Colonic mucosa (tissue), 4 donors: ENCODE measurements around the gene SHISAL1. TPM values are rescaled to one million over a fixed set of nuclear protein-coding genes. Genes with fewer than 3 reads are reported as not detected.
A peak's percentile ranks its signal among the peaks of the same experiment; 100 is the strongest.

ENCODE experiments used
- DNase-seq: peaks from one replicate; pipeline ENCODE4 v3.0.0-alpha.2; 2020
- H3K27ac ChIP-seq: fragments of 200-600 bp; one replicate; pipeline ENCODE4 v1.8.0; 2021
- H3K27me3 ChIP-seq: fragments of 200-600 bp; one replicate; pipeline ENCODE4 v1.8.0; 2021
- H3K36me3 ChIP-seq: fragments of 200-600 bp; one replicate; pipeline ENCODE4 v1.8.0; 2021
- H3K4me1 ChIP-seq: fragments of 200-600 bp; one replicate; pipeline ENCODE4 v1.8.0; 2021; ENCODE audit warnings: mild to moderate bottlenecking
- H3K4me3 ChIP-seq: fragments of 200-600 bp; one replicate; pipeline ENCODE4 v1.8.0; 2021
- H3K9ac ChIP-seq, 2 donors: one replicate each; pipeline ENCODE4 v1.7.0; 2013; ENCODE audit warnings: control low read depth in 2 of 2, low read depth in 2 of 2, low read length in 2 of 2
- H3K9me3 ChIP-seq: fragments of 200-600 bp; one replicate; pipeline ENCODE4 v1.8.0; 2021
- CTCF ChIP-seq: fragments of 200-600 bp; IDR thresholded peaks from one replicate; pipeline ENCODE4 v1.8.0; 2022; ENCODE audit warnings: antibody characterized with exemption, mild to moderate bottlenecking
- intact Hi-C: fragments of 100-400 bp; cut with DNase I; formaldehyde crosslinking; loops from one replicate; pipeline ENCODE4 v1.14.1; 2022
- total RNA-seq, 2 donors: library from RNA; stranded (reverse); fragmentation: NEBNext Ultra II Directional in 1 of 2; extraction: Animal tissue kit (Norgen Biotek cat#: 25700) in 1 of 2; gene quantifications; one replicate each; pipeline ENCODE4 v1.2.1, GENCODE V29; 2021
- donor health status: healthy.
- donor health status: DM: no; HTN: no; CAD: no.
- donor health status: DM: no; HTN: no; CAD: no.

SHISAL1 gene
- total RNA-seq, 2 donors from 2014 or later: 0.27 to 6.6 TPM

GRCh38 chr22:44313385-44314006 lies 745 bp upstream of the SHISAL1 start:
- H3K9me3 ChIP-seq: no peaks in the 10 kb centered on the region
- H3K36me3 ChIP-seq: no peaks in the 10 kb centered on the region
- H3K9ac ChIP-seq: no peak overlapping the region
- H3K27ac ChIP-seq: no peak overlapping the region
- no peaks in the 10 kb centered on the region for H3K4me1 ChIP-seq
- TF ChIP-seq CTCF: no peak
- no peaks in the 10 kb centered on the region for H3K27me3 ChIP-seq
- H3K4me3 ChIP-seq: no peak overlapping the region
- intact Hi-C loops: no loop called here
- no peak for DNase-seq

GRCh38 chr22:44311855-44312170 lies 938 bp downstream of the SHISAL1 start:
- Histone ChIP-seq H3K4me1 (no peaks in the 10 kb centered on the region), H3K9me3 (no peaks in the 10 kb centered on the region), H3K27me3 (no peaks in the 10 kb centered on the region), H3K27ac (no peak overlapping the region), H3K4me3 (no peak overlapping the region), H3K36me3 (no peaks in the 10 kb centered on the region), H3K9ac (no peak overlapping the region)
- intact Hi-C loops: no loop called here
- no peak for DNase-seq
- TF ChIP-seq CTCF: no peak

- intact Hi-C loops: no loop called here
- Histone ChIP-seq H3K27ac (no peak overlapping the region), H3K9ac (no peak overlapping the region)
Observed at GRCh38 chr22:44311104-44311854, 1.5 kb downstream of the SHISAL1 start.

GRCh38 chr22:44309647-44310046 lies 3.1 kb downstream of the SHISAL1 start:
- intact Hi-C loops: no loop called here
- Histone ChIP-seq H3K9me3 (no peaks in the 10 kb centered on the region), H3K9ac (no peak overlapping the region), H3K4me3 (no peak overlapping the region), H3K27ac (peak overlapping the region; percentile 12), H3K36me3 (no peaks in the 10 kb centered on the region), H3K4me1 (no peaks in the 10 kb centered on the region), H3K27me3 (no peaks in the 10 kb centered on the region)
- TF ChIP-seq CTCF: no peak
- DNase-seq: no peak

More at GRCh38 chr22:44311104-44311854, 1.5 kb downstream of the SHISAL1 start:
- TF ChIP-seq CTCF: no peak
- DNase-seq: no peak
- Histone ChIP-seq H3K4me1 (no peaks in the 10 kb centered on the region), H3K27me3 (no peaks in the 10 kb centered on the region), H3K9me3 (no peaks in the 10 kb centered on the region), H3K36me3 (no peaks in the 10 kb centered on the region), H3K4me3 (no peak overlapping the region)

- no peaks in the 10 kb centered on the region for H3K4me1 ChIP-seq
- peak; percentile 36 for DNase-seq
- intact Hi-C loops: no loop called here
Observed at GRCh38 chr22:44309137-44309536, 3.6 kb downstream of the SHISAL1 start.

More at GRCh38 chr22:44309137-44309536, 3.6 kb downstream of the SHISAL1 start:
- no peak for TF ChIP-seq CTCF
- Histone ChIP-seq H3K4me3 (no peak overlapping the region), H3K9me3 (no peaks in the 10 kb centered on the region), H3K27ac (peak overlapping the region; percentile 12), H3K9ac (no peak overlapping the region), H3K36me3 (no peaks in the 10 kb centered on the region), H3K27me3 (no peaks in the 10 kb centered on the region)
